Left forelimb (tissue), 1 donor: Measurements from ENCODE around the gene FOXA3.
"Not testable (repeated sequence)": the region's sequence is repeated elsewhere in the genome, so short reads cannot be mapped to it uniquely, and the experiment has no call there.

Source experiments
- DNase-seq: peaks from one replicate; pipeline ENCODE4 v3.0.0-alpha.2; 2018; ENCODE audit warnings: low spot score

The FOXA3 gene

GRCh38 chr19:45828523-45828922 is 35.6 kb upstream of the FOXA3 start:
- no peak for DNase-seq

- DNase-seq, result no peak
Observed at GRCh38 chr19:45828945-45829344, 35.2 kb upstream of the FOXA3 start.

- DNase-seq, result no peak
Observed at GRCh38 chr19:45834970-45835369, 29.2 kb upstream of the FOXA3 start.

GRCh38 chr19:45842198-45842597 is 21.9 kb upstream of the FOXA3 start:
- no peak for DNase-seq

- DNase-seq, result no peak
Observed at GRCh38 chr19:45847663-45848062, 16.5 kb upstream of the FOXA3 start.

- DNase-seq, result no peak
Observed at GRCh38 chr19:45848922-45849321, 15.2 kb upstream of the FOXA3 start.

- no peak for DNase-seq
Observed at GRCh38 chr19:45852145-45852750, 11.9 kb upstream of the FOXA3 start.

GRCh38 chr19:45852983-45853382 is 11.1 kb upstream of the FOXA3 start:
- no peak for DNase-seq

- no peak for DNase-seq
Observed at GRCh38 chr19:45854167-45854778, 9.9 kb upstream of the FOXA3 start.

GRCh38 chr19:45860359-45861259 is 3.5 kb upstream of the FOXA3 start:
- no peak for DNase-seq

- DNase-seq, result no peak
Observed at GRCh38 chr19:45862271-45862563, 1.9 kb upstream of the FOXA3 start.

- peak; percentile 99 for DNase-seq
Observed at GRCh38 chr19:45862564-45863334, 1.4 kb upstream of the FOXA3 start, which contains the start of gene SYMPK. Gene SYMPK (minus strand): TSS chr19:45863147. CDS start chr19:45854495, 8,652 bp downstream.

- DNase-seq, result no peak
Observed at GRCh38 chr19:45863335-45863839, 739 bp upstream of the FOXA3 start.

GRCh38 chr19:45864629-45865082 is 530 bp downstream of the FOXA3 start:
- DNase-seq, result no peak

- DNase-seq, result no peak
Observed at GRCh38 chr19:45865269-45865948, 1.3 kb downstream of the FOXA3 start.

- no peak for DNase-seq
Observed at GRCh38 chr19:45866400-45867176, 2.5 kb downstream of the FOXA3 start.

- not testable (repeated sequence) for DNase-seq
Observed at GRCh38 chr19:45867241-45867640, 3.1 kb downstream of the FOXA3 start.

- DNase-seq, result no peak
Observed at GRCh38 chr19:45870798-45871197, 6.7 kb downstream of the FOXA3 start.

GRCh38 chr19:45872095-45872919 is 8.2 kb downstream of the FOXA3 start:
- no peak for DNase-seq
